ENCODE data around the gene CCDC78. TPM values are rescaled to one million over a fixed set of nuclear protein-coding genes. Genes with fewer than 3 reads are reported as not detected.
A peak's percentile ranks its signal among the peaks of the same experiment; 100 is the strongest.

CCDC78 gene
- polyA plus RNA-seq, 1 donor from 2014 or later = 10.7 TPM

DNA sequence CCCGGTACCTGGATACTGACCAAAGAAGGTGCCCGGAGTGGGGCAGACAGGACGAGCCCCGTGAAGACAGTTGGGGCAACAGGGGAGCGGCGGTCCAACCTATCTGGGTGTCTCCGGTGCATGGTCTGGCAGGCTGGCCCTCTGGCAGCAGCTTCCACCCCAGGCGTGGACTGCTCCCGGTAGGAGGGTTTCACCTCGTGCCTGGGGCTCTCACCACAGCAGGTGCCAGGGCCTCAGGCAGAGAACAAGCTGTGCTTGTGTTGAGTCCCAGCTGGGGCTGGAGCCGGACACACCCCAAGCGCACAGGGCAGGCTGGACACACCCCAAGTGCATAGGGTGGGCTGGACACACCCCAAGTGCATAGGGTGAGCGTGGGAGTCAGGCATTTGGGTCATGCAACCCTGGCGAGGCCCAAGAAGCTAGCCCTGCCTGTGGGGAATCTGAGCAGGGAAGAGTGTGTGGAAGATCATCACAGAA, 19.1 kb downstream of the CCDC78 start:
- Histone ChIP-seq H2AFZ (ENCODE audit: low read depth, low read length) (no peak overlapping the region), H3K36me3 (ENCODE audit: insufficient read depth, low read length) (no peaks in the 10 kb centered on the region), H3K27ac (ENCODE audit: low read length) (peak overlapping the region; percentile 86), H3K9ac (ENCODE audit: low read length) (peak overlapping the region; percentile 79), H3K9me3 (ENCODE audit: low read length) (no peaks in the 10 kb centered on the region), H3K27me3 (ENCODE audit: insufficient read depth, low read depth, low read length) (peaks cover 4% of the 10 kb centered on the region), H3K9me2 (ENCODE audit: insufficient read depth, low read length) (no peaks in the 10 kb centered on the region), H3K4me3 (ENCODE audit: low read length) (peak overlapping the region; percentile 73), H3F3A (ENCODE audit: insufficient read depth, low read length, poor library complexity, severe bottlenecking) (peaks cover 5% of the 10 kb centered on the region), H3K79me2 (replicated peaks; ENCODE audit: insufficient read depth, low read length) (peaks cover 40% of the 10 kb centered on the region), H4K20me1 (ENCODE audit: insufficient read depth) (peaks cover 22% of the 10 kb centered on the region), H3K4me2 (ENCODE audit: low read length) (peak overlapping the region; percentile 80)
- no peak for TF ChIP-seq SMC3 (conservative IDR thresholded peaks at IDR 0.05; ENCODE audit: poor library complexity)
- TF ChIP-seq, protein P1, sequence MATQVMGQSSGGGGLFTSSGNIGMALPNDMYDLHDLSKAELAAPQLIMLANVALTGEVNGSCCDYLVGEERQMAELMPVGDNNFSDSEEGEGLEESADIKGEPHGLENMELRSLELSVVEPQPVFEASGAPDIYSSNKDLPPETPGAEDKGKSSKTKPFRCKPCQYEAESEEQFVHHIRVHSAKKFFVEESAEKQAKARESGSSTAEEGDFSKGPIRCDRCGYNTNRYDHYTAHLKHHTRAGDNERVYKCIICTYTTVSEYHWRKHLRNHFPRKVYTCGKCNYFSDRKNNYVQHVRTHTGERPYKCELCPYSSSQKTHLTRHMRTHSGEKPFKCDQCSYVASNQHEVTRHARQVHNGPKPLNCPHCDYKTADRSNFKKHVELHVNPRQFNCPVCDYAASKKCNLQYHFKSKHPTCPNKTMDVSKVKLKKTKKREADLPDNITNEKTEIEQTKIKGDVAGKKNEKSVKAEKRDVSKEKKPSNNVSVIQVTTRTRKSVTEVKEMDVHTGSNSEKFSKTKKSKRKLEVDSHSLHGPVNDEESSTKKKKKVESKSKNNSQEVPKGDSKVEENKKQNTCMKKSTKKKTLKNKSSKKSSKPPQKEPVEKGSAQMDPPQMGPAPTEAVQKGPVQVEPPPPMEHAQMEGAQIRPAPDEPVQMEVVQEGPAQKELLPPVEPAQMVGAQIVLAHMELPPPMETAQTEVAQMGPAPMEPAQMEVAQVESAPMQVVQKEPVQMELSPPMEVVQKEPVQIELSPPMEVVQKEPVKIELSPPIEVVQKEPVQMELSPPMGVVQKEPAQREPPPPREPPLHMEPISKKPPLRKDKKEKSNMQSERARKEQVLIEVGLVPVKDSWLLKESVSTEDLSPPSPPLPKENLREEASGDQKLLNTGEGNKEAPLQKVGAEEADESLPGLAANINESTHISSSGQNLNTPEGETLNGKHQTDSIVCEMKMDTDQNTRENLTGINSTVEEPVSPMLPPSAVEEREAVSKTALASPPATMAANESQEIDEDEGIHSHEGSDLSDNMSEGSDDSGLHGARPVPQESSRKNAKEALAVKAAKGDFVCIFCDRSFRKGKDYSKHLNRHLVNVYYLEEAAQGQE (IDR thresholded peaks at IDR 0.05; ENCODE audit: borderline replicate concordance) = no peak
- TF ChIP-seq EP300 (conservative IDR thresholded peaks at IDR 0.05; ENCODE audit: poor library complexity, severe bottlenecking) = no peak
- no peak for TF ChIP-seq CTCF (IDR thresholded peaks at IDR 0.05; ENCODE audit: poor library complexity, severe bottlenecking)
- TF ChIP-seq TAF1 (IDR thresholded peaks at IDR 0.05; ENCODE audit: low read depth) = no peak
- no peak for TF ChIP-seq RAD21 (conservative IDR thresholded peaks at IDR 0.05)
- no peak for TF ChIP-seq MXI1 (conservative IDR thresholded peaks at IDR 0.05; ENCODE audit: poor library complexity, severe bottlenecking)
- TF ChIP-seq POLR2AphosphoS5 (IDR thresholded peaks at IDR 0.05) = no peak
- no peak for TF ChIP-seq EZH2 (IDR thresholded peaks at IDR 0.05; ENCODE audit: borderline replicate concordance, insufficient read depth, low read length, poor library complexity, severe bottlenecking)

DNA sequence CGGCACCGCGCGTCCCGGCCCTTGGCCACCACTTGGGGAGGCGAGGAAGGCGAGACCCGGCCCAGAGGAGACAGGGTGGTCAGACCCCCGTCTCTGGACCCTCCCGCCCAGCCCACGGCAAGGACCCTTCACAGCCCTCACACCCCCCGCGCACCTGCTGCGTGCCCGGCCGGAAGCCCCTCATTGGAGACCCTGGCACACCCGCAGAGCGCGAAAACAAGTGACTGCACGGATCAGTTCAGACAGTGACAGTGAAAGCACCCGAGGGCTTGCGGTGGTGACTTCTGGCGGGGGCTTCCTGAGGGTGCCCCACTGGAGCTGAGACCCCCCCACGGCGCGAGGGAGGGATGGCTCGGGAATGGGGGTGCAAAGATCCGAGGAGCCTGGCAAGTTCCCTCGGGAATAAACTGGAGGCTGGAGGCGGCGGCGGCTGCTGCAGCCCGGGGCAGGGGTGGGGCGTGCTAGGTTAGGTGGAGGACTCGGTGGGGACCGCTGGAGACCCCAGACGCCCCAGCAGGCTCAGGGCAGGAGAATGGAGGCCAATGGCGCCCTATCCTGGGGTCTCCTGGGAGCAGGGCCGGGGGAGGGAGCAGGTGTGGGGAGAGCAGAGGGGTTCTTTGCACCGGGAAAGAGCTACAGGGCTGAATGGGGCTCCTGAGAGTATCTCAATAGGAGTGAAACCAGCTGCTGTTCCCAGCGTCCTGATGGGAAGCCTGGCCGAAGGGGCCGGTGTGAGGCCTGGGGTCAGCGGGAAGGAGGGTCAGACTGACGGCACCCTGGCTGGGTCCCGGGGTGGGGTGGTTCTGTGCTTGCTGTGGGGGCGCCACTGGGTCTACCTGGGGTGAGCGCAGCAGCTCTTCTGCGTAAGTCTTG, 19.8 kb downstream of the CCDC78 start:
- peak overlapping the region; percentile 86 for H3K27ac ChIP-seq (ENCODE audit: low read length)
- H4K20me1 ChIP-seq (ENCODE audit: insufficient read depth) = peaks cover 28% of the 10 kb centered on the region
- no peaks in the 10 kb centered on the region for H3K9me2 ChIP-seq (ENCODE audit: insufficient read depth, low read length)
- peaks cover 39% of the 10 kb centered on the region for H3K79me2 ChIP-seq (replicated peaks; ENCODE audit: insufficient read depth, low read length)
- H3K9ac ChIP-seq (ENCODE audit: low read length) = peak overlapping the region; percentile 79
- no peaks in the 10 kb centered on the region for H3K9me3 ChIP-seq (ENCODE audit: low read length)
- H2AFZ ChIP-seq (ENCODE audit: low read depth, low read length) = peak overlapping the region; percentile 2
- peak overlapping the region; percentile 80 for H3K4me2 ChIP-seq (ENCODE audit: low read length)
- H3K36me3 ChIP-seq (ENCODE audit: insufficient read depth, low read length) = no peaks in the 10 kb centered on the region
- H3K4me3 ChIP-seq (ENCODE audit: low read length) = peak overlapping the region; percentile 73
- H3K27me3 ChIP-seq (ENCODE audit: insufficient read depth, low read depth, low read length) = peaks cover 10% of the 10 kb centered on the region
- peaks cover 5% of the 10 kb centered on the region for H3F3A ChIP-seq (ENCODE audit: insufficient read depth, low read length, poor library complexity, severe bottlenecking)
- TF ChIP-seq POLR2AphosphoS5 (IDR thresholded peaks at IDR 0.05) = peak; percentile 27
- TF ChIP-seq CTCF (IDR thresholded peaks at IDR 0.05; ENCODE audit: poor library complexity, severe bottlenecking) = no peak

Measured in neural cell (in vitro differentiated cells).